ENCODE measurements around the gene MAD2L1BP.
"Not testable (repeated sequence)": the region's sequence is repeated elsewhere in the genome, so short reads cannot be mapped to it uniquely, and the experiment has no call there.

The MAD2L1BP gene

GRCh38 chr6:43639984-43640800 is 4.6 kb downstream of the MAD2L1BP start:
- Histone ChIP-seq H3K4me3 (ENCODE audit: low read depth, low read length) (no peak overlapping the region), H3K36me3 (peaks cover 81% of the 10 kb centered on the region), H3K9me3 (ENCODE audit: severe bottlenecking) (no peaks in the 10 kb centered on the region), H3K27me3 (ENCODE audit: insufficient read depth, low read depth, severe bottlenecking) (no peaks in the 10 kb centered on the region), H3K27ac (no peak overlapping the region)
- no peak for TF ChIP-seq CTCF (IDR thresholded peaks at IDR 0.05; ENCODE audit: low read depth, low read length)
- no peak for DNase-seq

GRCh38 chr6:43644940-43645612 is 9.4 kb downstream of the MAD2L1BP start, which contains the start of gene RSPH9:
Gene RSPH9, plus strand, starts transcription at chr6:43645036. Its CDS starts 63 bp downstream, at chr6:43645099.
- no peak within 1 kb of the TSS for H3K4me3 ChIP-seq (ENCODE audit: low read depth, low read length)
- no peak for DNase-seq

GRCh38 chr6:43645613-43645964 is 9.9 kb downstream of the MAD2L1BP start:
- H3K4me3 ChIP-seq (ENCODE audit: low read depth, low read length), result no peak overlapping the region
- DNase-seq, result no peak
- no peaks in the 10 kb centered on the region for H3K27me3 ChIP-seq (ENCODE audit: insufficient read depth, low read depth, severe bottlenecking)
- H3K27ac ChIP-seq, result no peak overlapping the region
- H3K9me3 ChIP-seq (ENCODE audit: severe bottlenecking), result no peaks in the 10 kb centered on the region
- no peak for TF ChIP-seq CTCF (IDR thresholded peaks at IDR 0.05; ENCODE audit: low read depth, low read length)
- peaks cover 34% of the 10 kb centered on the region for H3K36me3 ChIP-seq

More at GRCh38 chr6:43644940-43645612, 9.4 kb downstream of the MAD2L1BP start, which contains the start of gene RSPH9:
- Histone ChIP-seq H3K27ac (no peak within 1 kb of the TSS), H3K36me3 (peaks cover 39% of the 10 kb centered on the region), H3K27me3 (ENCODE audit: insufficient read depth, low read depth, severe bottlenecking) (no peaks in the 10 kb centered on the region), H3K9me3 (ENCODE audit: severe bottlenecking) (no peaks in the 10 kb centered on the region)
- TF ChIP-seq CTCF (IDR thresholded peaks at IDR 0.05; ENCODE audit: low read depth, low read length), result no peak

- Histone ChIP-seq H3K9me3 (ENCODE audit: severe bottlenecking) (no peaks in the 10 kb centered on the region), H3K27ac (no peak overlapping the region), H3K27me3 (ENCODE audit: insufficient read depth, low read depth, severe bottlenecking) (no peaks in the 10 kb centered on the region), H3K4me3 (ENCODE audit: low read depth, low read length) (no peak overlapping the region), H3K36me3 (peaks cover 16% of the 10 kb centered on the region)
- no peak for DNase-seq
- TF ChIP-seq CTCF (IDR thresholded peaks at IDR 0.05; ENCODE audit: low read depth, low read length), result no peak
These were observed 12.0 kb downstream of the MAD2L1BP start for GRCh38 chr6:43647613-43648012.

GRCh38 chr6:43648248-43648647 is 12.6 kb downstream of the MAD2L1BP start:
- H3K27me3 ChIP-seq (ENCODE audit: insufficient read depth, low read depth, severe bottlenecking), result no peaks in the 10 kb centered on the region
- H3K4me3 ChIP-seq (ENCODE audit: low read depth, low read length), result no peak overlapping the region
- peaks cover 9% of the 10 kb centered on the region for H3K36me3 ChIP-seq

GRCh38 chr6:43652822-43653221 is 17.2 kb downstream of the MAD2L1BP start:
- not testable (repeated sequence) for H3K27me3 ChIP-seq (ENCODE audit: insufficient read depth, low read depth, severe bottlenecking); H3K9me3 ChIP-seq (ENCODE audit: severe bottlenecking); H3K27ac ChIP-seq; DNase-seq; H3K4me3 ChIP-seq (ENCODE audit: low read depth, low read length); H3K36me3 ChIP-seq

More at GRCh38 chr6:43648248-43648647, 12.6 kb downstream of the MAD2L1BP start:
- DNase-seq, result no peak
- H3K9me3 ChIP-seq (ENCODE audit: severe bottlenecking), result no peaks in the 10 kb centered on the region
- H3K27ac ChIP-seq, result no peak overlapping the region
- TF ChIP-seq CTCF (IDR thresholded peaks at IDR 0.05; ENCODE audit: low read depth, low read length), result no peak
